Activated CD8-positive, alpha-beta memory T cell treated with anti-CD3 and anti-CD28 coated beads for 48 hours (primary cell): ENCODE data around the gene EPG5.
"Not testable (repeated sequence)": the region's sequence is repeated elsewhere in the genome, so short reads cannot be mapped to it uniquely, and the experiment has no call there.

Source experiments
- DNase-seq, 3 experiments: peaks; one replicate each; pipeline ENCODE4 v3.0.0-alpha.2; 2020; ENCODE audit warnings: low read depth in 2 of 3, low spot score in 2 of 3

Gene EPG5

GRCh38 chr18:45818765-45819164 lies 148.4 kb downstream of the EPG5 start:
- not testable (repeated sequence) for DNase-seq

- no peak for DNase-seq
These were observed 149.6 kb downstream of the EPG5 start for GRCh38 chr18:45817543-45817942.

DNA sequence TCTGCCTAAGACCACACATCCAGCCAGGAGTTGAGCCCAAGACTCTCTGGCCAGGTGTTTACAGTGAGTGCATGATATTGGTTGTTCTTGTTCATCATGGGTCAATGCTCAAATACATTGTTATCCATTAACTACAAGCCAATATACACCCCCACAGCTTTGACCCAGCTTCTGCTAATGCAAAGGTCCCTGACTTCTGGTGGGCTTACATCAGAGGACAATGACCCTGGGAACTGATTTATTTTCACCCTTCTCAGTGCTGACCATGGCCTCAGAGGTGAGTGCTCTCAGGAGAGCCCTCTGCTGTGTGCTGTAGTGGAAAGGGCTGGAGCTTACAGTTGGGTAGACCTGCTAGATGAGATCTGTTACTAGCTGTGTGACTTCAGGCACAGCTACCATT lies 152.4 kb downstream of the EPG5 start:
- DNase-seq = not testable (repeated sequence)

GRCh38 chr18:45807144-45807543 lies 160.0 kb downstream of the EPG5 start:
- not testable (repeated sequence) for DNase-seq

DNA sequence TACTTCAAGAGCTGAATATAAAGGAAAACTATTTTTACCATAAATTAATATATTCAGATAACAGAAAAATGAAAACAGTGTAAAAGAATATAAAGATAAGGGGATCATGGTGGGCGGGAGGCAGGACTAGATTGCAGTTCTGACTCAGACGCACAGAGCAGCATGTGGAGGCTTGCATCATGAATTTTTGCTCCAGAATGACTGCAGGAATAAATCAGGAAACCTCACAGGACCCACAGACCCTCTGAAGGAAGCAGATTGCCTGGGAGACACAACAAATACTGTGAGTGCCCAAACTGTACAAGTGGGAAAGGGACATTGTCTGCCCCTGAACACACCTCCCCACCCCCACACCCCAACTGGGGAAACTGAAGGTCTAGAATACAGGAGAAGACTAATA lies 160.9 kb downstream of the EPG5 start:
- DNase-seq = no peak

GRCh38 chr18:45805551-45805950 lies 161.6 kb downstream of the EPG5 start:
- DNase-seq = no peak

DNA sequence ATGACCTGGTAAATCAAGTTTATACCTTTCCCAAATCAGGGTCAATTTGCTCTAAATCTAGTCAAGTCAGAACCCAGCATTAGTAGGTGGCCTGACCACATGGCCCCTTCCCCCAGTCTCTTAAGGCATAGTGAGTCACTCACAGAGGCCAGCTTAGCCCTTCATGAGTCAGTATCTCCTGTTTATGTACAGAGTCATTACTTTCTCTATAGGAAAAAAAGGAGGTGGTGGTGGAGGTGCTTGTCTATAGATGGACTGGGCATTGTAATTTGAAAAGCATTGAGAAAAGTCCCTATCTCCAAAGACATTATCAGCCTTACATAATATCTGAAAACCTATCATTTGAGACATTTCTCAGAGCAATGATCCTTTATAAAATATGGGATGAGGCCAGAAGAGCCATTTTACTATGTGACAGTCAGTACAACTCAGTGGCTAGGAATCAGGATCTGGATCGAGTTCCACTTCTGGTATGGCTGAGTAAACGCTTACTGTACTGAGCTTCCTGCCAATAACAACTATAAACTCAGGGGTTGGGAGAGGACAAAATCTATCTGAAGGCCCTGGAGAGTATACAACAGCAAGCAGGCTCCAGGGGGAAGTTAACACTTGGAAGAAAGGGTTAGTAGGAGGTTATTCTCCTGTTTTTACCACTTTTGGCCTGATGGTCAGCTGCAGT lies 164.2 kb downstream of the EPG5 start:
- DNase-seq = no peak

- no peak for DNase-seq
These were observed 165.6 kb downstream of the EPG5 start for GRCh38 chr18:45801416-45802004.
